Testis (tissue), 3 donors: ENCODE data around the gene MCOLN1. TPM values are rescaled to one million over a fixed set of nuclear protein-coding genes. Genes with fewer than 3 reads are reported as not detected.

ENCODE experiments used
- DNase-seq: peaks from one replicate; pipeline ENCODE4 v3.0.0-alpha.2; 2019
- H3K27ac ChIP-seq, 2 donors: fragments of 200-600 bp; sonication (generic); one replicate each; pipeline ENCODE4 v1.5.1; 2019
- H3K27me3 ChIP-seq: fragments of 200-600 bp; sonication (generic); one replicate; pipeline ENCODE4 v1.5.1; 2019
- H3K36me3 ChIP-seq: fragments of 200-600 bp; sonication (generic); one replicate; pipeline ENCODE4 v1.5.1; 2017; ENCODE audit warnings: low read depth; ENCODE audit errors: missing control alignments
- H3K4me1 ChIP-seq: fragments of 200-600 bp; sonication (generic); one replicate; pipeline ENCODE4 v1.5.1; 2019
- H3K4me3 ChIP-seq, 2 donors: fragments of 200-600 bp; sonication (generic); one replicate each; pipeline ENCODE4 v1.5.1; 2017 to 2019
- H3K9me3 ChIP-seq: fragments of 200-600 bp; sonication (generic); one replicate; pipeline ENCODE4 v1.5.1; 2017
- POLR2A ChIP-seq: fragments of 450-650 bp; IDR thresholded peaks from one replicate; pipeline ENCODE4 v1.6.1; 2017; ENCODE audit warnings: antibody characterized with exemption, mild to moderate bottlenecking, moderate library complexity
- WGBS, 2 donors: methylation state at CpG; one replicate each; pipeline ENCODE4 v1.1.5; 2018; 5-methylcytosine and 5-hydroxymethylcytosine counted together
- intact Hi-C: fragments of 100-400 bp; cut with DNase I; formaldehyde crosslinking; loops from one replicate; pipeline ENCODE4 v1.15.1; 2023; ENCODE audit warnings: low total_unique reads
- polyA plus RNA-seq: library from polyadenylated mRNA; stranded (reverse); fragments of 350-450 nt; fragmentation: Illumina TruSeq; extraction: RNeasy Lipid Tissue Mini Kit (QIAGEN cat#74804); gene quantifications from one replicate; pipeline ENCODE4 v1.2.3, GENCODE V29; 2014; ENCODE audit warnings: low read depth, low replicate concordance; ENCODE audit not compliant: insufficient read depth
- total RNA-seq, 2 donors: library from RNA; depleted of rRNA; stranded (reverse); fragments of >200 nt; gene quantifications; one replicate each; pipeline ENCODE4 v1.2.3, GENCODE V29; 2016
- TF ChIP-seq, protein P1 (sequence below), 3 experiments: fragments of 450-650 bp in 2 of 3; fragments of 200-600 bp in 1 of 3; sonication (generic) in 1 of 3; IDR thresholded peaks; one replicate each; pipeline ENCODE4 v1.5.1; 2016 to 2019; ENCODE audit warnings: antibody characterized with exemption in 3 of 3, mild to moderate bottlenecking in 2 of 3, moderate library complexity in 1 of 3

MCOLN1 gene
- total and polyA plus RNA-seq, 3 donors from 2014 or later: 15.2 to 26.9 (median 17.7) TPM

DNA sequence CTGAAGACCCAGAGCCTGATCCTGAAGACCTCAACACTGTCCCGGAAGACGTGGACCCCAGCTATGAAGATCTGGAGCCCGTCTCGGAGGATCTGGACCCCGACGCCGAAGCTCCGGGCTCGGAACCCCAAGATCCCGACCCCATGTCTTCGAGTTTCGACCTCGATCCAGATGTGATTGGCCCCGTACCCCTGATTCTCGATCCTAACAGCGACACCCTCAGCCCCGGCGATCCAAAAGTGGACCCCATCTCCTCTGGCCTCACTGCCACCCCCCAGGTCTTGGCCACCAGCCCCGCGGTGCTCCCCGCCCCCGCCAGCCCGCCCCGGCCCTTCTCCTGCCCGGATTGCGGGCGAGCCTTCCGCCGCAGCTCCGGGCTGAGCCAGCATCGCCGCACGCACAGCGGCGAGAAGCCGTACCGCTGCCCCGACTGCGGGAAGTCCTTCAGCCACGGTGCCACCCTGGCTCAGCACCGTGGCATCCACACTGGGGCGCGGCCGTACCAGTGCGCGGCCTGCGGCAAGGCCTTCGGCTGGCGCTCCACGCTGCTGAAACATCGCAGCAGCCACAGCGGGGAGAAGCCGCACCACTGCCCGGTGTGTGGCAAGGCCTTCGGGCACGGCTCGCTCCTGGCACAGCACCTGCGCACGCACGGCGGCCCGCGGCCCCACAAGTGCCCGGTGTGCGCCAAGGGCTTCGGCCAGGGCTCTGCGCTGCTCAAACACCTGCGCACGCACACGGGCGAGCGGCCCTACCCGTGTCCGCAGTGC lies 2.9 kb upstream of the MCOLN1 start:
- WGBS, 2 donors: 76 to 85% methylated on average over 31 to 56 of the region's 74 CpGs
- H3K27me3 ChIP-seq: no peaks in the 10 kb centered on the region
- TF ChIP-seq POLR2A: no peak
- TF ChIP-seq, protein P1, sequence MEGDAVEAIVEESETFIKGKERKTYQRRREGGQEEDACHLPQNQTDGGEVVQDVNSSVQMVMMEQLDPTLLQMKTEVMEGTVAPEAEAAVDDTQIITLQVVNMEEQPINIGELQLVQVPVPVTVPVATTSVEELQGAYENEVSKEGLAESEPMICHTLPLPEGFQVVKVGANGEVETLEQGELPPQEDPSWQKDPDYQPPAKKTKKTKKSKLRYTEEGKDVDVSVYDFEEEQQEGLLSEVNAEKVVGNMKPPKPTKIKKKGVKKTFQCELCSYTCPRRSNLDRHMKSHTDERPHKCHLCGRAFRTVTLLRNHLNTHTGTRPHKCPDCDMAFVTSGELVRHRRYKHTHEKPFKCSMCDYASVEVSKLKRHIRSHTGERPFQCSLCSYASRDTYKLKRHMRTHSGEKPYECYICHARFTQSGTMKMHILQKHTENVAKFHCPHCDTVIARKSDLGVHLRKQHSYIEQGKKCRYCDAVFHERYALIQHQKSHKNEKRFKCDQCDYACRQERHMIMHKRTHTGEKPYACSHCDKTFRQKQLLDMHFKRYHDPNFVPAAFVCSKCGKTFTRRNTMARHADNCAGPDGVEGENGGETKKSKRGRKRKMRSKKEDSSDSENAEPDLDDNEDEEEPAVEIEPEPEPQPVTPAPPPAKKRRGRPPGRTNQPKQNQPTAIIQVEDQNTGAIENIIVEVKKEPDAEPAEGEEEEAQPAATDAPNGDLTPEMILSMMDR (IDR thresholded peaks at IDR 0.05): no peak
- H3K4me1 ChIP-seq: peaks cover 19% of the 10 kb centered on the region
- H3K4me3 ChIP-seq: no peak overlapping the region
- intact Hi-C loops: no loop called here
- DNase-seq: no peak
- H3K9me3 ChIP-seq: no peaks in the 10 kb centered on the region
- H3K36me3 ChIP-seq: no peaks in the 10 kb centered on the region
- no peak overlapping the region for H3K27ac ChIP-seq

- no peak for DNase-seq
- Histone ChIP-seq H3K27ac (no peak overlapping the region), H3K4me1 (peaks cover 16% of the 10 kb centered on the region), H3K27me3 (no peaks in the 10 kb centered on the region), H3K9me3 (no peaks in the 10 kb centered on the region), H3K4me3 (no peak overlapping the region), H3K36me3 (no peaks in the 10 kb centered on the region)
- no peak for TF ChIP-seq POLR2A
- TF ChIP-seq, protein P1 (IDR thresholded peaks at IDR 0.05): no peak
- 27 to 61% methylated on average over 5 to 51 of the region's 51 CpGs for WGBS, 2 donors
- intact Hi-C loops: no loop called here
Observed at GRCh38 chr19:7520131-7521051, 2.0 kb upstream of the MCOLN1 start.

DNA sequence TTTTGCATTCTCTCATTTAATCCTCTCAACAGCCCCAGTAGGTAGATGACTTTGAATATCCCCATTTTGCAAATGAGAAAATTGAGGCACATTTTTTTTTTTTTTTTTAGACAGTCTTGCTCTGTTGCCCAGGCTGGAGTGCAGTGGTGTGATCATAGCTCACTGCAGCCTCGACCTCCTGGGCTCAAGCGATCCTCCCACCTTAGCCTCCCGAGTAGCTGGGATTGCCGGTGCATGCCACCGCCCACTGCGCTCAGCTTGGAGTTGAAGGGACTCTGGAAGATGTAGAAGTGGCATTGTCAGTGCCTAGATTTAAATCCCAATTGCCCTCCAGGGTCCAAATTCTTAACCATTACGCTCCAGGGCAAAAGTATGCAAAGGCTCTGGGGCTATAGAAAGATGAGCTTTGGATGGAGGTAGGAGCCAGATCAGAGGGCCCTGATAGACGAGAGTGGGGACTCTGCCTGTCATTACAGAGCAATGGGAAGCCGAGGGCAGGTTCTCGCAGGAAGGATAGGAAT lies 813 bp upstream of the MCOLN1 start:
- intact Hi-C loops: no loop called here
- Histone ChIP-seq H3K27me3 (no peaks in the 10 kb centered on the region), H3K27ac (peak overlapping the region; percentile 10 to 62), H3K9me3 (no peaks in the 10 kb centered on the region), H3K4me1 (peaks cover 13% of the 10 kb centered on the region), H3K4me3 (no peak overlapping the region), H3K36me3 (no peaks in the 10 kb centered on the region)
- DNase-seq: no peak
- TF ChIP-seq, protein P1 (IDR thresholded peaks at IDR 0.05): no peak
- TF ChIP-seq POLR2A: no peak
- WGBS, 2 donors: 38 to 43% methylated on average over 10 of the region's 10 CpGs

DNA sequence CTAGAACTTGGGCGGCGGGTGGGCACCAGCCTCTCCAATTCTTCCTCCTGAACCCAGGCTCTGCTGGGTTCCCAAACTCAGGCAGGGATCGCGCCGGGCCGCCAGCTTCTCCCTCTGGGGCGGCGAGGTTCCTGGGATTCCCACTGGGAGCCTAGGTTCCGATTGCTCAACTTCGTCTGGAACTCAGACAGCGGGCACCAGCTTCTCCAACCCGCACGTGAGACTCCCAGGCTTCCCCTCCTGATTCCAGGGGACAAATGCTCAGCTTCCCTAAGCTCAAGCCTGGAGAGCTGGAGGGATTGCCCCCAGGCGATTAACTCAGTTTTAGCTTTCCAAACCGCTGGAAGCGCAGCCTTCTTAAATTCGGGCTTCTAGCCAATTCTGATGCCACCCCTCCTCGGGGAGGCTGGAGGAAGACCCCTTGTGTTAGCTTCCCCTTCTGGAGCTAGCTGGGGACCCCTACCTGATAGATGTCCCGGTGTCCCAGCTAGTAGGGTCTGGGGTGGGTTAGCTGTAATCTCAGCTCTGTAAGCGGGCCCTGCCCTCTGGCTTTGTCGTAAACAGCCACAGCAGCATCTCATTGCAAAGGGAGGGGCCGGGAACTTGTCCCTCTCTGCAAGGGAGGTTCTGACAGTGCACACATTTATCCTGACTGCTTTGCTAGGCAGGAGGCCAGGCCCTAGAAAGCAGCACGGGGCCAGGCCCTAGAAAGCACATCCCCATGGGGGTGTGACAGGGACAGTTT lies 671 bp downstream of the MCOLN1 start:
- intact Hi-C loops: no loop called here
- DNase-seq: no peak
- TF ChIP-seq, protein P1 (IDR thresholded peaks at IDR 0.05): no peak
- TF ChIP-seq POLR2A: no peak

More for the DNA sequence above, 671 bp downstream of the MCOLN1 start:
- H3K4me1 ChIP-seq: peaks cover 13% of the 10 kb centered on the region
- 1 to 3% methylated on average over 15 to 23 of the region's 23 CpGs for WGBS, 2 donors
- H3K4me3 ChIP-seq: peak overlapping the region; percentile 62 to 78
- no peaks in the 10 kb centered on the region for H3K36me3 ChIP-seq
- H3K27ac ChIP-seq: no peak overlapping the region
- no peaks in the 10 kb centered on the region for H3K27me3 ChIP-seq
- H3K9me3 ChIP-seq: no peaks in the 10 kb centered on the region
